Measurements from ENCODE around the gene SLC31A1. TPM values are rescaled to one million over a fixed set of nuclear protein-coding genes. Genes with fewer than 3 reads are reported as not detected.

SLC31A1 gene
- total and polyA plus RNA-seq, 2 experiments from 2014 or later, result 15.0 to 32.1 TPM

- TF ChIP-seq, protein P1, sequence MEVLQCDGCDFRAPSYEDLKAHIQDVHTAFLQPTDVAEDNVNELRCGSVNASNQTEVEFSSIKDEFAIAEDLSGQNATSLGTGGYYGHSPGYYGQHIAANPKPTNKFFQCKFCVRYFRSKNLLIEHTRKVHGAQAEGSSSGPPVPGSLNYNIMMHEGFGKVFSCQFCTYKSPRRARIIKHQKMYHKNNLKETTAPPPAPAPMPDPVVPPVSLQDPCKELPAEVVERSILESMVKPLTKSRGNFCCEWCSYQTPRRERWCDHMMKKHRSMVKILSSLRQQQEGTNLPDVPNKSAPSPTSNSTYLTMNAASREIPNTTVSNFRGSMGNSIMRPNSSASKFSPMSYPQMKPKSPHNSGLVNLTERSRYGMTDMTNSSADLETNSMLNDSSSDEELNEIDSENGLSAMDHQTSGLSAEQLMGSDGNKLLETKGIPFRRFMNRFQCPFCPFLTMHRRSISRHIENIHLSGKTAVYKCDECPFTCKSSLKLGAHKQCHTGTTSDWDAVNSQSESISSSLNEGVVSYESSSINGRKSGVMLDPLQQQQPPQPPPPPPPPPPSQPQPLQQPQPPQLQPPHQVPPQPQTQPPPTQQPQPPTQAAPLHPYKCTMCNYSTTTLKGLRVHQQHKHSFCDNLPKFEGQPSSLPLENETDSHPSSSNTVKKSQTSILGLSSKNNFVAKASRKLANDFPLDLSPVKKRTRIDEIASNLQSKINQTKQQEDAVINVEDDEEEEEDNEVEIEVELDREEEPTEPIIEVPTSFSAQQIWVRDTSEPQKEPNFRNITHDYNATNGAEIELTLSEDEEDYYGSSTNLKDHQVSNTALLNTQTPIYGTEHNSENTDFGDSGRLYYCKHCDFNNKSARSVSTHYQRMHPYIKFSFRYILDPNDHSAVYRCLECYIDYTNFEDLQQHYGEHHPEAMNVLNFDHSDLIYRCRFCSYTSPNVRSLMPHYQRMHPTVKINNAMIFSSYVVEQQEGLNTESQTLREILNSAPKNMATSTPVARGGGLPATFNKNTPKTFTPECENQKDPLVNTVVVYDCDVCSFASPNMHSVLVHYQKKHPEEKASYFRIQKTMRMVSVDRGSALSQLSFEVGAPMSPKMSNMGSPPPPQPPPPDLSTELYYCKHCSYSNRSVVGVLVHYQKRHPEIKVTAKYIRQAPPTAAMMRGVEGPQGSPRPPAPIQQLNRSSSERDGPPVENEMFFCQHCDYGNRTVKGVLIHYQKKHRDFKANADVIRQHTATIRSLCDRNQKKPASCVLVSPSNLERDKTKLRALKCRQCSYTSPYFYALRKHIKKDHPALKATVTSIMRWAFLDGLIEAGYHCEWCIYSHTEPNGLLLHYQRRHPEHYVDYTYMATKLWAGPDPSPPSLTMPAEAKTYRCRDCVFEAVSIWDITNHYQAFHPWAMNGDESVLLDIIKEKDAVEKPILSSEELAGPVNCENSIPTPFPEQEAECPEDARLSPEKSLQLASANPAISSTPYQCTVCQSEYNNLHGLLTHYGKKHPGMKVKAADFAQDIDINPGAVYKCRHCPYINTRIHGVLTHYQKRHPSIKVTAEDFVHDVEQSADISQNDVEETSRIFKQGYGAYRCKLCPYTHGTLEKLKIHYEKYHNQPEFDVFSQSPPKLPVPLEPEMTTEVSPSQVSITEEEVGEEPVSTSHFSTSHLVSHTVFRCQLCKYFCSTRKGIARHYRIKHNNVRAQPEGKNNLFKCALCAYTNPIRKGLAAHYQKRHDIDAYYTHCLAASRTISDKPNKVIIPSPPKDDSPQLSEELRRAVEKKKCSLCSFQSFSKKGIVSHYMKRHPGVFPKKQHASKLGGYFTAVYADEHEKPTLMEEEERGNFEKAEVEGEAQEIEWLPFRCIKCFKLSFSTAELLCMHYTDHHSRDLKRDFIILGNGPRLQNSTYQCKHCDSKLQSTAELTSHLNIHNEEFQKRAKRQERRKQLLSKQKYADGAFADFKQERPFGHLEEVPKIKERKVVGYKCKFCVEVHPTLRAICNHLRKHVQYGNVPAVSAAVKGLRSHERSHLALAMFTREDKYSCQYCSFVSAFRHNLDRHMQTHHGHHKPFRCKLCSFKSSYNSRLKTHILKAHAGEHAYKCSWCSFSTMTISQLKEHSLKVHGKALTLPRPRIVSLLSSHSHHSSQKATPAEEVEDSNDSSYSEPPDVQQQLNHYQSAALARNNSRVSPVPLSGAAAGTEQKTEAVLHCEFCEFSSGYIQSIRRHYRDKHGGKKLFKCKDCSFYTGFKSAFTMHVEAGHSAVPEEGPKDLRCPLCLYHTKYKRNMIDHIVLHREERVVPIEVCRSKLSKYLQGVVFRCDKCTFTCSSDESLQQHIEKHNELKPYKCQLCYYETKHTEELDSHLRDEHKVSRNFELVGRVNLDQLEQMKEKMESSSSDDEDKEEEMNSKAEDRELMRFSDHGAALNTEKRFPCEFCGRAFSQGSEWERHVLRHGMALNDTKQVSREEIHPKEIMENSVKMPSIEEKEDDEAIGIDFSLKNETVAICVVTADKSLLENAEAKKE (CRISPR knock-in tag; IDR thresholded peaks at IDR 0.05), result no peak
- no peak for TF ChIP-seq CREB1 (CRISPR knock-in tag; IDR thresholded peaks at IDR 0.05; ENCODE audit: low read depth)
- no peak for TF ChIP-seq POLR2AphosphoS5 (IDR thresholded peaks at IDR 0.05; ENCODE audit: low read depth)
- TF ChIP-seq ZNF114 (CRISPR knock-in tag; IDR thresholded peaks at IDR 0.05), result no peak
- TF ChIP-seq CTCF (conservative IDR thresholded peaks at IDR 0.05; ENCODE audit: low read depth in 2 of 2), result no peak
Measured at GRCh38 chr9:113221800-113222481, 597 bp downstream of the SLC31A1 start (continued).

DNA sequence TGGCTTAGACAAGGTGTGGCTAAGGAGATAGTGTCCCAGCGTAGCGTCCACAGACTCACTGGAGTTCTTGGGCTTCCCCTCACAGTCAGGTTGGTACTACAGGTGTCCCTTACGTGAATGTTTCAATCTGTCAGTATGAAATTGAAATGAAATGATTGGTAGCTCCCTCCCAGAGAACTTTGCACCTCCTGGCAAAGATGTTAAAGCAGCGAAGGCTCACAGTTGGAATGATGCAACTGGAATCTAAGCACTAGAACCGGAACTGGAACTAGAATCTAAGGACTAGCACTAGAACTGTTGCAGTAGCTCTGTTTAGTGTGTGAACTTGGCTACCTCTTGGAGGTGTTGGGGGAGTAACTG lies 1.1 kb downstream of the SLC31A1 start:
- H3K79me2 ChIP-seq (replicated peaks; ENCODE audit: insufficient read depth), result peaks cover 56% of the 10 kb centered on the region
- no peak overlapping the region for H3K27ac ChIP-seq (ENCODE audit: low read depth)
- no peak for ATAC-seq
- no peak for TF ChIP-seq EZH2 (IDR thresholded peaks at IDR 0.05; ENCODE audit: low read depth, unreplicated experiment)
- TF ChIP-seq, protein P1 (CRISPR knock-in tag; IDR thresholded peaks at IDR 0.05), result no peak
- no peak for TF ChIP-seq EZH2phosphoT487 (IDR thresholded peaks at IDR 0.05; ENCODE audit: unreplicated experiment)
- TF ChIP-seq ZNF114 (CRISPR knock-in tag; IDR thresholded peaks at IDR 0.05), result no peak

More for the DNA sequence above, 1.1 kb downstream of the SLC31A1 start:
- Mint-ChIP-seq H3K9me3 (no peaks in the 10 kb centered on the region), H3K4me1 (peaks cover 15% of the 10 kb centered on the region), H3K4me3 (peak overlapping the region; percentile 98), H3K27me3 (ENCODE audit: insufficient read depth, low read depth, poor library complexity) (peaks cover 9% of the 10 kb centered on the region), H3K36me3 (ENCODE audit: low read depth) (no peaks in the 10 kb centered on the region; the same call in 2 of the 3 replicates), H3K27ac (no peak overlapping the region)
- Histone ChIP-seq H3K36me3 (ENCODE audit: insufficient read depth) (no peaks in the 10 kb centered on the region), H3K4me1 (ENCODE audit: insufficient read depth) (peaks cover 9% of the 10 kb centered on the region; the same call in 1 of the 2 replicates), H3K9me2 (ENCODE audit: insufficient read depth) (no peaks in the 10 kb centered on the region), H3K4me2 (peak overlapping the region; percentile 97), H3K27me3 (ENCODE audit: insufficient read depth) (no peaks in the 10 kb centered on the region), H3K4me3 (peak overlapping the region; percentile 94), H3F3A (replicated peaks; ENCODE audit: low read depth) (no peaks in the 10 kb centered on the region), H4K20me1 (replicated peaks; ENCODE audit: insufficient read depth) (no peaks in the 10 kb centered on the region), H2AFZ (no peak overlapping the region)
- DNase-seq (ENCODE audit: low spot score), result no peak

Measured in GM23338 (cell line).